WTC11 (cell line): ENCODE measurements around the gene GALNT6. TPM values are rescaled to one million over a fixed set of nuclear protein-coding genes. Genes with fewer than 3 reads are reported as not detected.
A peak's percentile ranks its signal among the peaks of the same experiment; 100 is the strongest.

Experiments
- ATAC-seq: fragments of 200-7000 bp; cut with Tn5 transposase; 2 replicates; pipeline ENCODE4 v1.10.0; 2021; ENCODE audit warnings: mild to moderate bottlenecking, moderate library complexity
- CTCF ChIA-PET: fragments of 300-600 bp; sonication (Branson Sonifier 250); formaldehyde crosslinking; loops from one replicate; lab custom pipeline; 2021; ENCODE audit warnings: antibody characterized with exemption; lab: Charles Lee
- POLR2A ChIA-PET: fragments of 350-600 bp; sonication (Branson Sonifier 250); formaldehyde crosslinking; loops from one replicate; lab custom pipeline; 2021; ENCODE audit warnings: antibody characterized with exemption; lab: Charles Lee
- DNase-seq: peaks from one replicate; pipeline ENCODE4 v3.0.0; 2021; ENCODE audit warnings: low spot score
- H3K27ac Mint-ChIP-seq: 2 replicates; pipeline ENCODE4 v1.8.0; 2021; ENCODE audit warnings: mixed read lengths
- H3K27me3 Mint-ChIP-seq: 2 replicates; pipeline ENCODE4 v1.8.0; 2021; ENCODE audit warnings: low read depth, mild to moderate bottlenecking, moderate library complexity, mixed read lengths
- H3K36me3 Mint-ChIP-seq: 2 replicates; pipeline ENCODE4 v1.8.0; 2021; ENCODE audit warnings: mixed read lengths
- H3K4me1 Mint-ChIP-seq: 2 replicates; pipeline ENCODE4 v1.8.0; 2022; ENCODE audit warnings: mixed read lengths
- H3K4me3 Mint-ChIP-seq: 2 replicates; pipeline ENCODE4 v1.8.0; 2021; ENCODE audit warnings: mild to moderate bottlenecking, moderate library complexity, mixed read lengths
- H3K9me3 Mint-ChIP-seq: 2 replicates; pipeline ENCODE4 v1.8.0; 2021; ENCODE audit warnings: mixed read lengths
- AFF4 ChIP-seq: sonication (generic); formaldehyde crosslinking; IDR thresholded peaks from 2 replicates; pipeline ENCODE4 v1.8.1; 2023; ENCODE audit warnings: mild to moderate bottlenecking, missing genetic modification reagents, borderline replicate concordance
- CREM ChIP-seq: sonication (generic); formaldehyde crosslinking; IDR thresholded peaks from 2 replicates; pipeline ENCODE4 v1.8.1; 2022; ENCODE audit warnings: mild to moderate bottlenecking, missing genetic modification reagents, moderate library complexity
- ETV6 ChIP-seq: sonication (generic); formaldehyde crosslinking; IDR thresholded peaks from 2 replicates; pipeline ENCODE4 v1.8.1; 2022; ENCODE audit warnings: mild to moderate bottlenecking, missing genetic modification reagents
- FOXP1 ChIP-seq: sonication (generic); formaldehyde crosslinking; IDR thresholded peaks from 2 replicates; pipeline ENCODE4 v1.8.0; 2022; ENCODE audit warnings: missing genetic modification reagents, mild to moderate bottlenecking, moderate library complexity, borderline replicate concordance
- HMGA2 ChIP-seq: fragments of 250-450 bp; sonication (Bioruptor Pico); IDR thresholded peaks from 2 replicates; pipeline ENCODE4 v1.4.0; 2021; ENCODE audit warnings: mild to moderate bottlenecking, moderate library complexity
- MXD4 ChIP-seq: fragments of 250-450 bp; sonication (Bioruptor Pico); IDR thresholded peaks from 2 replicates; pipeline ENCODE4 v1.8.0; 2021; ENCODE audit warnings: mild to moderate bottlenecking, moderate library complexity, borderline replicate concordance
- STAT6 ChIP-seq: sonication (generic); formaldehyde crosslinking; conservative IDR thresholded peaks from 2 replicates; pipeline ENCODE4 v1.8.1; 2023; ENCODE audit warnings: mild to moderate bottlenecking, low read depth, missing genetic modification reagents, moderate library complexity
- TEAD4 ChIP-seq: sonication (generic); formaldehyde crosslinking; IDR thresholded peaks from 2 replicates; pipeline ENCODE4 v1.8.0; 2022; ENCODE audit warnings: mild to moderate bottlenecking, missing genetic modification reagents
- ZNF138 ChIP-seq: sonication (generic); formaldehyde crosslinking; conservative IDR thresholded peaks from 2 replicates; pipeline ENCODE4 v1.8.1; 2022; ENCODE audit warnings: mild to moderate bottlenecking, moderate library complexity, missing genetic modification reagents
- ZNF281 ChIP-seq: sonication (generic); formaldehyde crosslinking; IDR thresholded peaks from 2 replicates; pipeline ENCODE4 v1.8.0; 2023; ENCODE audit warnings: mild to moderate bottlenecking, missing genetic modification reagents
- ZSCAN18 ChIP-seq: fragments of 250-450 bp; sonication (Bioruptor Pico); IDR thresholded peaks from 2 replicates; pipeline ENCODE4 v2.1.2; 2022; ENCODE audit warnings: mild to moderate bottlenecking, moderate library complexity
- total RNA-seq: library from RNA; stranded (reverse); gene quantifications from 3 replicates; pipeline ENCODE4 v1.2.3, GENCODE V29; 2021

Gene GALNT6
- total RNA-seq, 1 experiment from 2014 or later, result 18.3 TPM

GRCh38 chr12:51407604-51408003 lies 16.4 kb upstream of the GALNT6 start (continued):
- TF ChIP-seq STAT6 (CRISPR knock-in tag), result no peak
- TF ChIP-seq HMGA2, result no peak
- TF ChIP-seq MXD4 (CRISPR knock-in tag), result no peak
- TF ChIP-seq AFF4 (CRISPR knock-in tag), result no peak
- TF ChIP-seq ETV6, result no peak
- TF ChIP-seq ZNF281, result no peak
- no peak for TF ChIP-seq ZNF138 (CRISPR knock-in tag)

GRCh38 chr12:51406859-51407258 lies 15.7 kb upstream of the GALNT6 start:
- Mint-ChIP-seq H3K4me3 (no peak overlapping the region), H3K27ac (0 out of 2 replicates have a peak overlapping the region, but pooled peaks have one; percentile 21), H3K4me1 (peaks cover 7% of the 10 kb centered on the region)
- no peak for ATAC-seq
- POLR2A ChIA-PET, result no interaction called here
- TF ChIP-seq ZNF281 (no peak), TEAD4 (CRISPR knock-in tag) (no peak), CREM (CRISPR knock-in tag) (no peak), ZSCAN18 (CRISPR knock-in tag) (no peak), FOXP1 (CRISPR knock-in tag) (no peak)
- TF ChIP-seq, all 79 proteins: peak for 0
- H3K36me3 Mint-ChIP-seq, result no peaks in the 10 kb centered on the region
- DNase-seq, result no peak
- CTCF ChIA-PET, result no interaction called here
- H3K27me3 Mint-ChIP-seq, result no peaks in the 10 kb centered on the region
- H3K9me3 Mint-ChIP-seq, result no peaks in the 10 kb centered on the region
